IMR-90 (cell line): Measurements from ENCODE around the gene STRIP2. TPM values are rescaled to one million over a fixed set of nuclear protein-coding genes. Genes with fewer than 3 reads are reported as not detected.

Source experiments
- ATAC-seq: fragments of 200-7000 bp; cut with Tn5 transposase; 2 replicates; pipeline ENCODE4 v1.9.1; 2020; ENCODE audit warnings: low read depth, mild to moderate bottlenecking, moderate library complexity
- BruUV-seq: library from RNA; stranded (reverse); fragments of 400-500 nt; replicated peaks from 2 replicates; lab custom pipeline; 2021; lab: Mats Ljungman, UMichigan
- CTCF ChIA-PET: fragments of 300-600 bp; formaldehyde crosslinking; extraction: SDS; loops from one replicate; lab custom pipeline; 2021; ENCODE audit warnings: antibody characterized with exemption; lab: Yijun Ruan, JAX
- POLR2A ChIA-PET: fragments of 300-600 bp; sonication (Branson Sonifier 250); formaldehyde crosslinking; loops from one replicate; lab custom pipeline; 2022; ENCODE audit warnings: antibody characterized with exemption; ENCODE audit not compliant: unreplicated experiment; lab: Charles Lee
- DNase-seq: peaks from one replicate; pipeline ENCODE4 v3.0.0; 2013
- H2AFZ ChIP-seq: replicated peaks from 2 replicates; pipeline ENCODE3; 2013; ENCODE audit warnings: low read length, mild to moderate bottlenecking; ENCODE audit not compliant: poor library complexity
- H2AK5ac ChIP-seq: 2 replicates; pipeline ENCODE4 v1.6.1; 2013; ENCODE audit warnings: low read depth, low read length, inconsistent platforms
- H2AK9ac ChIP-seq: replicated peaks from 2 replicates; pipeline ENCODE3; 2013; ENCODE audit warnings: mild to moderate bottlenecking, low read depth, low read length, moderate library complexity; ENCODE audit not compliant: poor library complexity
- H2BK120ac ChIP-seq: 2 replicates; pipeline ENCODE4 v1.6.1; 2013; ENCODE audit warnings: low read depth, low read length, inconsistent platforms
- H2BK15ac ChIP-seq: 3 replicates; pipeline ENCODE4 v1.6.1; 2013; ENCODE audit warnings: low read depth, low read length, inconsistent platforms
- H2BK20ac ChIP-seq: 2 replicates; pipeline ENCODE4 v1.6.1; 2013; ENCODE audit warnings: low read depth, mild to moderate bottlenecking, inconsistent platforms, low read length, moderate library complexity
- H2BK5ac ChIP-seq: 2 replicates; pipeline ENCODE4 v1.6.1; 2013; ENCODE audit warnings: mild to moderate bottlenecking, low read depth, low read length, inconsistent platforms; ENCODE audit not compliant: poor library complexity, severe bottlenecking
- H3K14ac ChIP-seq: replicated peaks from 2 replicates; pipeline ENCODE4 v1.6.1; 2013; ENCODE audit warnings: low read depth, low read length, inconsistent platforms
- H3K18ac ChIP-seq: 2 replicates; pipeline ENCODE4 v1.6.1; 2013; ENCODE audit warnings: low read depth, low read length, control low read depth
- H3K23ac ChIP-seq: 2 replicates; pipeline ENCODE4 v1.6.1; 2013; ENCODE audit warnings: low read depth, low read length, inconsistent platforms
- H3K27ac ChIP-seq: 2 replicates; pipeline ENCODE4 v1.5.1; 2013; ENCODE audit warnings: mild to moderate bottlenecking, control low read depth, low read length; ENCODE audit not compliant: insufficient read depth
- H3K27me3 ChIP-seq: 2 replicates; pipeline ENCODE4 v1.6.1; 2013; ENCODE audit warnings: low read length; ENCODE audit not compliant: control insufficient read depth, insufficient read depth
- H3K36me3 ChIP-seq: 2 replicates; pipeline ENCODE4 v1.6.1; 2013; ENCODE audit warnings: low read length, mixed read lengths; ENCODE audit not compliant: control insufficient read depth, insufficient read depth
- H3K4ac ChIP-seq: 2 replicates; pipeline ENCODE4 v1.6.1; 2013; ENCODE audit warnings: low read depth, low read length, inconsistent platforms
- H3K4me1 ChIP-seq: 2 replicates; pipeline ENCODE4 v1.6.1; 2013; ENCODE audit warnings: low read length, mixed read lengths; ENCODE audit not compliant: control insufficient read depth, insufficient read depth
- H3K4me2 ChIP-seq: 2 replicates; pipeline ENCODE4 v1.6.1; 2013; ENCODE audit warnings: low read depth, mild to moderate bottlenecking, control low read depth, low read length, moderate library complexity
- H3K4me3 ChIP-seq: 2 replicates; pipeline ENCODE4 v1.5.1; 2013; ENCODE audit warnings: low read depth, mild to moderate bottlenecking, control low read depth, low read length, moderate library complexity; ENCODE audit not compliant: insufficient read depth
- H3K56ac ChIP-seq: 2 replicates; pipeline ENCODE4 v1.6.1; 2013; ENCODE audit warnings: low read length, inconsistent platforms; ENCODE audit not compliant: insufficient read depth; ENCODE audit errors: extremely low read depth
- H3K79me1 ChIP-seq, 2 experiments: 2 replicates each; pipeline ENCODE4 v1.6.1; 2013; ENCODE audit warnings: low read length in 2 of 2, inconsistent platforms in 1 of 2, low read depth in 1 of 2
- H3K9ac ChIP-seq: 2 replicates; pipeline ENCODE4 v1.6.1; 2013; ENCODE audit warnings: low read depth, low read length, control low read depth
- H3K9me1 ChIP-seq: 2 replicates; pipeline ENCODE4 v1.6.1; 2013; ENCODE audit warnings: low read length, inconsistent platforms; ENCODE audit not compliant: insufficient read depth
- H3K9me3 ChIP-seq: 2 replicates; pipeline ENCODE4 v1.6.1; 2013; ENCODE audit warnings: low read length; ENCODE audit not compliant: control insufficient read depth, insufficient read depth
- H4K20me1 ChIP-seq: 2 replicates; pipeline ENCODE4 v1.6.1; 2013; ENCODE audit warnings: low read length, inconsistent platforms; ENCODE audit not compliant: insufficient read depth
- H4K5ac ChIP-seq: 2 replicates; pipeline ENCODE4 v1.6.1; 2013; ENCODE audit warnings: mild to moderate bottlenecking, low read depth, low read length, control low read depth
- H4K8ac ChIP-seq, 2 experiments: 2 replicates each; pipeline ENCODE4 v1.6.1; 2013; ENCODE audit warnings: low read depth in 2 of 2, low read length in 2 of 2, control low read depth in 1 of 2, inconsistent platforms in 1 of 2
- H4K91ac ChIP-seq: 2 replicates; pipeline ENCODE4 v1.6.1; 2013; ENCODE audit warnings: low read depth, low read length, inconsistent platforms; ENCODE audit not compliant: insufficient read depth
- BHLHE40 ChIP-seq: fragments of 150-350 bp; IDR thresholded peaks from 2 replicates; pipeline ENCODE4 v1.6.1; 2016; ENCODE audit warnings: mild to moderate bottlenecking, low read depth, low read length
- CEBPB ChIP-seq: IDR thresholded peaks from 2 replicates; pipeline ENCODE4 v1.6.1; 2012; ENCODE audit warnings: low read depth, low read length, improper control_type of control experiment
- CHD1 ChIP-seq: IDR thresholded peaks from 2 replicates; pipeline ENCODE4 v1.6.1; 2012; ENCODE audit warnings: low read depth, low read length, improper control_type of control experiment
- FOS ChIP-seq: fragments of 150-350 bp; IDR thresholded peaks from 2 replicates; pipeline ENCODE4 v1.6.1; 2016; ENCODE audit warnings: low read depth, low read length
- MAFK ChIP-seq: IDR thresholded peaks from 2 replicates; pipeline ENCODE4 v1.6.1; 2012; ENCODE audit warnings: low read depth, low read length, improper control_type of control experiment
- MAZ ChIP-seq: IDR thresholded peaks from 2 replicates; pipeline ENCODE4 v1.6.1; 2012; ENCODE audit warnings: low read depth, mild to moderate bottlenecking, low read length, improper control_type of control experiment, moderate library complexity, borderline replicate concordance
- RFX5 ChIP-seq: IDR thresholded peaks from 2 replicates; pipeline ENCODE4 v1.8.0; 2012; ENCODE audit warnings: low read depth, mild to moderate bottlenecking, low read length, moderate library complexity
- WGBS, 2 experiments: methylation state at CpG; one replicate each; pipeline versions ENCODE4 v1.1.5 to v1.1.7; 2013; ENCODE audit warnings: missing lambda C conversion rate in 2 of 2; ENCODE audit not compliant: insufficient read length in 1 of 2; ENCODE audit errors: extremely low coverage in 2 of 2; 5-methylcytosine and 5-hydroxymethylcytosine counted together
- dilution Hi-C: fragments of 300-500 bp; cut with HindIII; formaldehyde crosslinking; loops from one replicate; pipeline ENCODE4 v1.14.3; 2018; ENCODE audit warnings: low sequenced_read_pairs; ENCODE audit not compliant: unreplicated experiment
- in situ Hi-C: fragments of 300-500 bp; cut with MboI; formaldehyde crosslinking; loops from 3 replicates; pipeline ENCODE4 v1.14.3; 2019; ENCODE audit warnings: low sequenced_read_pairs, inconsistent platforms, mixed read lengths
- intact Hi-C: fragments of 100-400 bp; cut with micrococcal nuclease; formaldehyde crosslinking; loops from 2 replicates; pipeline ENCODE4 v1.10.0; 2022
- polyA plus RNA-seq, 3 experiments: library from polyadenylated mRNA; depleted of rRNA; stranded (reverse); fragments of >200 nt; gene quantifications; 2 replicates each; pipeline ENCODE4 v1.2.3, GENCODE V29; 2012; ENCODE audit warnings: low replicate concordance in 1 of 3
- total RNA-seq: library from RNA; depleted of rRNA; stranded (reverse); fragments of >200 nt; gene quantifications from 2 replicates; pipeline ENCODE4 v1.2.3, GENCODE V29; 2012
- TF ChIP-seq, protein P1 (sequence below): conservative IDR thresholded peaks from 2 replicates; pipeline ENCODE4 v1.5.1; 2012; ENCODE audit warnings: mild to moderate bottlenecking, low read depth, low read length, improper control_type of control experiment

Gene STRIP2
- total and polyA plus RNA-seq, 2 of the 4 experiments (the other 2 are of a cell fraction): 1.8 to 3.0 TPM

DNA sequence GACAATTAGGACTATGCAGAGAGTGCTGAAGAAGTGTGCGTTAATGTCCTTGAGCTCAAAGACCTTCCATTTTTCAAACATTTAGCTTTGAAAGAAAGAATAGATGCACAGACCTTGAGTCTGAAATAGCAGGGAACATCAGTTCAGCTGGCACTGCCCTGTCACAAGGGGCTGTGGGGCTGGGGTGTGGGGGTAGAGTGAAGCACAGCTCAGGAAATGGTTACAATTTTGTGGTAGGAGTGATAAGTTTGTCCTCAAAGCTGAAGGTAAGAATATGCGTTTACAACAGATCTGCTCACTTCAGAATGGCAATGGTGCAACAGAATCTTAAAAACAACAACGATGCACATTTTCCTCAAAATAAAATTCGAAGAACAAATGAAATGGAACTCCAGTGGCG is 101.7 kb downstream of the STRIP2 start:
- Histone ChIP-seq H3K4ac (no peak overlapping the region), H2BK120ac (no peak overlapping the region), H3K27ac (no peak overlapping the region), H3K27me3 (peaks cover 11% of the 10 kb centered on the region; the same call in 1 of the 2 replicates), H4K20me1 (no peaks in the 10 kb centered on the region), H3K4me3 (no peak overlapping the region), H2AFZ (no peak overlapping the region), H2AK9ac (no peak overlapping the region), H3K18ac (no peak overlapping the region), H2AK5ac (no peak overlapping the region), H3K23ac (no peak overlapping the region), H3K9ac (no peak overlapping the region), H3K79me1 (no peaks in the 10 kb centered on the region), H4K5ac (no peak overlapping the region), H2BK5ac (no peak overlapping the region), H3K9me1 (no peaks in the 10 kb centered on the region), H3K14ac (no peak overlapping the region), H4K91ac (no peak overlapping the region), H2BK20ac (no peak overlapping the region), H3K56ac (no peak overlapping the region), H3K4me2 (no peak overlapping the region), H2BK15ac (no peak overlapping the region), H3K9me3 (0 out of 2 replicates have a peak, but pooled peaks cover 2% of the 10 kb centered on the region), H3K4me1 (no peaks in the 10 kb centered on the region), H4K8ac (no peak overlapping the region), H3K36me3 (no peaks in the 10 kb centered on the region)
- ChIA-PET CTCF (no interaction called here), POLR2A (no interaction called here)
- DNase-seq (no peak), ATAC-seq (no peak)
- intact Hi-C loops: no loop called here
- TF ChIP-seq MAZ (no peak), RFX5 (no peak), MAFK (no peak), CEBPB (no peak), CHD1 (no peak), BHLHE40 (no peak), FOS (no peak)
- TF ChIP-seq, protein P1, sequence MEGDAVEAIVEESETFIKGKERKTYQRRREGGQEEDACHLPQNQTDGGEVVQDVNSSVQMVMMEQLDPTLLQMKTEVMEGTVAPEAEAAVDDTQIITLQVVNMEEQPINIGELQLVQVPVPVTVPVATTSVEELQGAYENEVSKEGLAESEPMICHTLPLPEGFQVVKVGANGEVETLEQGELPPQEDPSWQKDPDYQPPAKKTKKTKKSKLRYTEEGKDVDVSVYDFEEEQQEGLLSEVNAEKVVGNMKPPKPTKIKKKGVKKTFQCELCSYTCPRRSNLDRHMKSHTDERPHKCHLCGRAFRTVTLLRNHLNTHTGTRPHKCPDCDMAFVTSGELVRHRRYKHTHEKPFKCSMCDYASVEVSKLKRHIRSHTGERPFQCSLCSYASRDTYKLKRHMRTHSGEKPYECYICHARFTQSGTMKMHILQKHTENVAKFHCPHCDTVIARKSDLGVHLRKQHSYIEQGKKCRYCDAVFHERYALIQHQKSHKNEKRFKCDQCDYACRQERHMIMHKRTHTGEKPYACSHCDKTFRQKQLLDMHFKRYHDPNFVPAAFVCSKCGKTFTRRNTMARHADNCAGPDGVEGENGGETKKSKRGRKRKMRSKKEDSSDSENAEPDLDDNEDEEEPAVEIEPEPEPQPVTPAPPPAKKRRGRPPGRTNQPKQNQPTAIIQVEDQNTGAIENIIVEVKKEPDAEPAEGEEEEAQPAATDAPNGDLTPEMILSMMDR: no peak
- in situ Hi-C loops: no loop called here
- no TSS peak for BruUV-seq
- dilution Hi-C loops: no loop called here
- 59% methylated on average over 4 of the region's 5 CpGs; no CpG with 5 or more reads in 1 of the 2 experiments for WGBS, 2 experiments
